Neural cell (in vitro differentiated cells): Measurements from ENCODE around the gene ANKFN1.

Experiments
- EP300 ChIP-seq: fragments of 450-650 bp; conservative IDR thresholded peaks from 2 replicates; pipeline ENCODE4 v1.6.1; 2014; ENCODE audit warnings: antibody characterized with exemption, mild to moderate bottlenecking, moderate library complexity; ENCODE audit not compliant: poor library complexity, severe bottlenecking
- EZH2 ChIP-seq: fragments of 200-600, 300-800 bp; shearing (Covaris generic), sonication (generic); IDR thresholded peaks from 2 replicates; pipeline ENCODE4 v1.6.1; 2014; ENCODE audit warnings: antibody characterized with exemption, low read length, borderline replicate concordance, mild to moderate bottlenecking; ENCODE audit not compliant: insufficient read depth, poor library complexity, severe bottlenecking
- POLR2AphosphoS5 ChIP-seq: IDR thresholded peaks from 2 replicates; pipeline ENCODE4 v1.6.1; 2012
- SMC3 ChIP-seq: fragments of 450-650 bp; conservative IDR thresholded peaks from 2 replicates; pipeline ENCODE4 v1.6.1; 2014; ENCODE audit warnings: antibody characterized with exemption, mild to moderate bottlenecking, moderate library complexity; ENCODE audit not compliant: poor library complexity
- TAF1 ChIP-seq: IDR thresholded peaks from 2 replicates; pipeline ENCODE4 v1.6.1; 2012; ENCODE audit warnings: low read depth
- TF ChIP-seq, protein P1 (sequence below): fragments of 450-650 bp; IDR thresholded peaks from 2 replicates; pipeline ENCODE4 v1.5.1; 2014; ENCODE audit warnings: antibody characterized with exemption, mild to moderate bottlenecking, moderate library complexity; ENCODE audit not compliant: poor library complexity, severe bottlenecking

DNA sequence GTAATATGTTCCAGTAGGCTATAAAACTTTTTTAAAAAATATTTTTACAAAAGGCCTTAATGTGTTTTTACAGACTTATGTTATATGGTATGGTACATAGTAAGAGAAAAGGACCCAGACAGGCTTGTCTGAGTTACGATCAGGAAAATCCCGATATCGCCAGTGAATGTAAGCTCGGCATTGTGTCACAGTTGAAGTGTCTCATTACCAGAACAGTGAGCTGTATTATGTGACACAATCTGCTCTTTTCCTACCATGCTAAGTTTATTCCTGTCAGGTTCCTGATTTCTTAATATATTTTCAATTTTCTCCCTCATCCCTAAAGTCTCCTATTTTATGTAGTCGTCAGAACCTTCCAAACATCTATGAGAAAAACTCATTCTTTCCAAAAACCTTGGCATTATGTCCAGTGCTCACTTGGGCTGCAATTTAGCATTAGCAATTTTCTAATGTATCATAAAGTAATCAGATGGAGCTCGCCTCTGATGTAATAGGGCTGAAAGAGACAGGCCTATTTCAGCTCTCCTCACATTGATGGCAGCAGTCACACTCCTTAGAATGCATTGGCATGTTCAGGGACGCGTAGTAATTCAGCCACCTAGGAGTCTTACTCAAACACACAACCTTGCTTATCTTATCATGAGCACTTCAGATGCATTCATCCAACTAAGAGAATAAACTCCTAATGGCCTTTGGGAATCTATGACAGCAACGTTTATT is 292.6 kb downstream of the ANKFN1 start:
- TF ChIP-seq, protein P1, sequence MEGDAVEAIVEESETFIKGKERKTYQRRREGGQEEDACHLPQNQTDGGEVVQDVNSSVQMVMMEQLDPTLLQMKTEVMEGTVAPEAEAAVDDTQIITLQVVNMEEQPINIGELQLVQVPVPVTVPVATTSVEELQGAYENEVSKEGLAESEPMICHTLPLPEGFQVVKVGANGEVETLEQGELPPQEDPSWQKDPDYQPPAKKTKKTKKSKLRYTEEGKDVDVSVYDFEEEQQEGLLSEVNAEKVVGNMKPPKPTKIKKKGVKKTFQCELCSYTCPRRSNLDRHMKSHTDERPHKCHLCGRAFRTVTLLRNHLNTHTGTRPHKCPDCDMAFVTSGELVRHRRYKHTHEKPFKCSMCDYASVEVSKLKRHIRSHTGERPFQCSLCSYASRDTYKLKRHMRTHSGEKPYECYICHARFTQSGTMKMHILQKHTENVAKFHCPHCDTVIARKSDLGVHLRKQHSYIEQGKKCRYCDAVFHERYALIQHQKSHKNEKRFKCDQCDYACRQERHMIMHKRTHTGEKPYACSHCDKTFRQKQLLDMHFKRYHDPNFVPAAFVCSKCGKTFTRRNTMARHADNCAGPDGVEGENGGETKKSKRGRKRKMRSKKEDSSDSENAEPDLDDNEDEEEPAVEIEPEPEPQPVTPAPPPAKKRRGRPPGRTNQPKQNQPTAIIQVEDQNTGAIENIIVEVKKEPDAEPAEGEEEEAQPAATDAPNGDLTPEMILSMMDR, result no peak
- TF ChIP-seq POLR2AphosphoS5, result no peak
- TF ChIP-seq EZH2, result no peak
- no peak for TF ChIP-seq EP300
- no peak for TF ChIP-seq TAF1
- no peak for TF ChIP-seq SMC3
